ENCODE data around the gene CADPS.

GRCh38 chr3:62647711-62648110 is 227.5 kb downstream of the CADPS start:
- TF ChIP-seq CTCF (conservative IDR thresholded peaks at IDR 0.05) = no peak
- TF ChIP-seq EZH2 (IDR thresholded peaks at IDR 0.05; ENCODE audit: low read depth) = no peak

All from PC-9 (cell line).